Liver (tissue), 9 donors: ENCODE results near the gene CHMP5. TPM values are rescaled to one million over a fixed set of nuclear protein-coding genes. Genes with fewer than 3 reads are reported as not detected.

ENCODE experiments used
- DNase-seq: peaks from one replicate; pipeline ENCODE4 v3.0.0-alpha.2; 2017; ENCODE audit warnings: low spot score
- H3K27ac ChIP-seq, 2 donors: one replicate each; pipeline ENCODE4 v1.7.0; 2013; ENCODE audit warnings: inconsistent platforms in 2 of 2, low read length in 2 of 2, control low read depth in 1 of 2, low read depth in 1 of 2, mild to moderate bottlenecking in 1 of 2
- H3K27me3 ChIP-seq, 4 donors: one replicate each; pipeline versions ENCODE4 v1.6.1 to v1.7.0; 2013; ENCODE audit warnings: low read length in 3 of 4, inconsistent platforms in 1 of 4, mild to moderate bottlenecking in 1 of 4, moderate library complexity in 1 of 4; ENCODE audit not compliant: control insufficient read depth in 4 of 4, insufficient read depth in 4 of 4
- H3K36me3 ChIP-seq, 4 donors: one replicate each; pipeline versions ENCODE4 v1.6.1 to v1.7.0; 2013; ENCODE audit warnings: low read length in 3 of 4, mild to moderate bottlenecking in 3 of 4, low read depth in 1 of 4, moderate library complexity in 1 of 4; ENCODE audit not compliant: control insufficient read depth in 4 of 4, insufficient read depth in 3 of 4
- H3K4me1 ChIP-seq, 4 donors: one replicate each; pipeline versions ENCODE4 v1.6.1 to v1.7.0; 2013; ENCODE audit warnings: low read length in 3 of 4, mild to moderate bottlenecking in 3 of 4, moderate library complexity in 1 of 4; ENCODE audit not compliant: control insufficient read depth in 4 of 4, insufficient read depth in 4 of 4
- H3K4me3 ChIP-seq, 3 donors: one replicate each; pipeline versions ENCODE4 v1.6.1 to v1.7.0; 2013; ENCODE audit warnings: low read length in 3 of 3, control low read depth in 1 of 3, low read depth in 1 of 3, mild to moderate bottlenecking in 1 of 3
- H3K9ac ChIP-seq, 2 donors: one replicate each; pipeline ENCODE4 v1.7.0; 2013; ENCODE audit warnings: low read length in 2 of 2, mild to moderate bottlenecking in 2 of 2, moderate library complexity in 2 of 2, control low read depth in 1 of 2, low read depth in 1 of 2
- H3K9me3 ChIP-seq, 4 donors: one replicate each; pipeline versions ENCODE4 v1.6.1 to v1.7.0; 2013; ENCODE audit warnings: low read length in 3 of 4; ENCODE audit not compliant: control insufficient read depth in 4 of 4
- ATF3 ChIP-seq: IDR thresholded peaks from 2 replicates; pipeline ENCODE4 v1.6.1; 2016; ENCODE audit warnings: antibody characterized with exemption
- CTCF ChIP-seq: fragments of 150-350 bp; IDR thresholded peaks from 2 replicates; pipeline ENCODE4 v1.5.1; 2017; ENCODE audit warnings: improper control_type of control experiment, low read depth, low read length; ENCODE audit not compliant: missing input control
- EGR1 ChIP-seq, 2 donors: IDR thresholded peaks; 2 replicates each; pipeline ENCODE4 v1.6.1; 2016 to 2018; ENCODE audit warnings: antibody characterized with exemption in 2 of 2, low read depth in 2 of 2
- FOXA1 ChIP-seq: IDR thresholded peaks from 2 replicates; pipeline ENCODE4 v1.6.1; 2016; ENCODE audit warnings: antibody characterized with exemption
- FOXA2 ChIP-seq: IDR thresholded peaks from 2 replicates; pipeline ENCODE4 v1.6.1; 2016; ENCODE audit warnings: antibody characterized with exemption
- HNF4A ChIP-seq, 2 donors: conservative IDR thresholded peaks; 2 replicates each; pipeline ENCODE4 v1.6.1; 2016; ENCODE audit warnings: antibody characterized with exemption in 2 of 2, mild to moderate bottlenecking in 2 of 2
- HNF4G ChIP-seq: IDR thresholded peaks from 2 replicates; pipeline ENCODE4 v1.6.1; 2016; ENCODE audit warnings: antibody characterized with exemption
- JUND ChIP-seq, 2 donors: IDR thresholded peaks; 2 replicates each; pipeline ENCODE4 v1.6.1; 2016; ENCODE audit warnings: antibody characterized with exemption in 2 of 2
- NR2F2 ChIP-seq: IDR thresholded peaks from 2 replicates; pipeline ENCODE4 v1.6.1; 2016; ENCODE audit warnings: antibody characterized with exemption
- RAD21 ChIP-seq, 2 donors: IDR thresholded peaks; 2 replicates each; pipeline ENCODE4 v1.6.1; 2016; ENCODE audit warnings: antibody characterized with exemption in 2 of 2, mild to moderate bottlenecking in 2 of 2
- REST ChIP-seq: IDR thresholded peaks from 2 replicates; pipeline ENCODE4 v1.6.1; 2016; ENCODE audit warnings: antibody characterized with exemption, mild to moderate bottlenecking
- RXRA ChIP-seq, 2 donors: IDR thresholded peaks; 2 replicates each; pipeline ENCODE4 v1.6.1; 2017 to 2018; ENCODE audit warnings: antibody characterized with exemption in 2 of 2, mild to moderate bottlenecking in 1 of 2
- TAF1 ChIP-seq: conservative IDR thresholded peaks from 2 replicates; pipeline ENCODE4 v1.6.1; 2016; ENCODE audit warnings: antibody characterized with exemption, mild to moderate bottlenecking
- ZBTB33 ChIP-seq: IDR thresholded peaks from 2 replicates; pipeline ENCODE4 v1.6.1; 2016; ENCODE audit warnings: antibody characterized with exemption
- WGBS: extraction: QIAGEN DNeasy Blood & Tissue Kit; methylation state at CpG from one replicate; pipeline ENCODE4 v1.1.7; 2013; 5-methylcytosine and 5-hydroxymethylcytosine counted together
- polyA plus RNA-seq, 2 donors: library from polyadenylated mRNA; stranded (reverse) in 1 of 2; unstranded in 1 of 2; fragments of 200-250 nt in 1 of 2; fragments of >200 nt in 1 of 2; fragmentation: Nextera tagmentation in 1 of 2; extraction: Ambion mirVana in 1 of 2; gene quantifications; one replicate each; pipeline versions ENCODE4 v1.2.1 to v1.2.3, GENCODE V29; 2013 to 2015
- total RNA-seq, 2 donors: library from RNA; depleted of rRNA; stranded (reverse); fragments of >200 nt; gene quantifications; one replicate each; pipeline ENCODE4 v1.2.3, GENCODE V29; 2014
- donor health status: healthy.
- donor health status: healthy.
- donor health status: healthy.
- donor health status: healthy.
- donor health status: healthy.

The CHMP5 gene
- total and polyA plus RNA-seq, 4 donors = 23.2 to 34.8 (median 27.8) TPM

- 99% methylated on average over 2 of the region's 2 CpGs for WGBS
- TF ChIP-seq TAF1 (no peak), FOXA1 (no peak), HNF4G (no peak), RXRA (IDR thresholded peaks at IDR 0.05) (no peak), EGR1 (IDR thresholded peaks at IDR 0.05; ENCODE audit: low read depth in 2 of 2) (no peak), ATF3 (no peak), CTCF (no peak)
Observed at GRCh38 chr9:33245341-33245740, 19.5 kb upstream of the CHMP5 start.

GRCh38 chr9:33246269-33246860 lies 18.5 kb upstream of the CHMP5 start:
- H3K36me3 ChIP-seq = peaks cover 0 to 3% (median 0%) of the 10 kb centered on the region in 4 donors
- 93% methylated on average over 9 of the region's 9 CpGs for WGBS
- H3K4me1 ChIP-seq = no peaks in the 10 kb centered on the region
- H3K9me3 ChIP-seq = no peaks in the 10 kb centered on the region
- no peak overlapping the region for H3K27ac ChIP-seq
- no peak for DNase-seq
- H3K4me3 ChIP-seq = no peak overlapping the region
- no peak for TF ChIP-seq HNF4A (conservative IDR thresholded peaks at IDR 0.05)
- TF ChIP-seq JUND (IDR thresholded peaks at IDR 0.05) = no peak
- TF ChIP-seq HNF4G = no peak
- no peak for TF ChIP-seq REST
- no peak for TF ChIP-seq NR2F2
- H3K27me3 ChIP-seq = no peaks in the 10 kb centered on the region
- no peak overlapping the region for H3K9ac ChIP-seq

More at GRCh38 chr9:33245341-33245740, 19.5 kb upstream of the CHMP5 start:
- H3K9me3 ChIP-seq = no peaks in the 10 kb centered on the region
- no peaks in the 10 kb centered on the region for H3K4me1 ChIP-seq
- H3K27ac ChIP-seq = no peak overlapping the region
- no peak for DNase-seq
- H3K9ac ChIP-seq = no peak overlapping the region
- H3K4me3 ChIP-seq = no peak overlapping the region
- H3K36me3 ChIP-seq = peaks cover 0 to 3% (median 0%) of the 10 kb centered on the region in 4 donors
- no peaks in the 10 kb centered on the region for H3K27me3 ChIP-seq

GRCh38 chr9:33248606-33249005 lies 16.2 kb upstream of the CHMP5 start:
- DNase-seq = no peak
- Histone ChIP-seq H3K36me3 (peaks cover 0 to 19% (median 4%) of the 10 kb centered on the region in 4 donors), H3K4me1 (no peaks in the 10 kb centered on the region), H3K27me3 (no peaks in the 10 kb centered on the region), H3K9ac (no peak overlapping the region), H3K27ac (no peak overlapping the region), H3K4me3 (no peak overlapping the region), H3K9me3 (no peaks in the 10 kb centered on the region)
- 97% methylated on average over 3 of the region's 3 CpGs for WGBS
- TF ChIP-seq FOXA2 (no peak), NR2F2 (no peak), ZBTB33 (no peak), RAD21 (IDR thresholded peaks at IDR 0.05) (no peak), TAF1 (no peak)
